GM23248 (cell line): ENCODE measurements around the gene NHSL2.

Source experiments
- EZH2 ChIP-seq: fragments of 200-600 bp; sonication (generic); IDR thresholded peaks from 2 replicates; pipeline ENCODE4 v1.6.1; 2018; ENCODE audit warnings: antibody characterized with exemption, mild to moderate bottlenecking; ENCODE audit not compliant: insufficient read depth, poor library complexity, severe bottlenecking
- EZH2phosphoT487 ChIP-seq: fragments of 200-600 bp; sonication (generic); IDR thresholded peaks from 2 replicates; pipeline ENCODE4 v1.6.1; 2018; ENCODE audit warnings: antibody characterized with exemption, moderate library complexity, mild to moderate bottlenecking, low read depth; ENCODE audit not compliant: insufficient read depth

DNA sequence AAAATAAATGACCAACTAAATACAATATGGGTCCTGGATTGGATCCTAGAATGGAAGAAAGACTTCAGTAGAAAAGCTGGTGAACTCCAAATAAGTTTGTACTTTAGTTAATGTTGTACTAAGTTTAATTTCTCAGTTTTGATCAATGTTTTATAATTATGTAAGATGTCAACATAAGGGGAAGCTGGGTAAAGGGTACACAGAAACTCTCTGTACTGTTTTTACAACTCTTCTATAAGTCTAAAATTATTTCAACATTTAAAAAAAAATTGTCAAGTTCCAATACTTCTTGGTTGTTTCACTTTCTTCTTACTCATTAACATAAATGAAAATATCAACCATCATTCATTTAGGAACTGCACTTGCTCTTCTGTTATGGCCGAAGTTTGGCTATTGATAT lies 88.9 kb downstream of the NHSL2 start:
- TF ChIP-seq EZH2 (no peak), EZH2phosphoT487 (no peak)
